Fibroblast of villous mesenchyme (primary cell): Measurements from ENCODE around the gene ZNF580. TPM values are rescaled to one million over a fixed set of nuclear protein-coding genes. Genes with fewer than 3 reads are reported as not detected.

ENCODE experiments used
- DNase-seq: peaks from one replicate; pipeline ENCODE4 v3.0.0-alpha.2; 2010; ENCODE audit warnings: low read depth
- H3K4me3 ChIP-seq: 2 replicates; pipeline ENCODE4 v1.5.1; 2011; ENCODE audit warnings: low read depth, mild to moderate bottlenecking, low read length
- CTCF ChIP-seq: IDR thresholded peaks from 2 replicates; pipeline ENCODE4 v1.5.1; 2012; ENCODE audit warnings: low read depth, mild to moderate bottlenecking, low read length; ENCODE audit not compliant: insufficient read depth
- total RNA-seq: library from RNA; depleted of rRNA; stranded (reverse); fragments of >200 nt; gene quantifications from 2 replicates; pipeline ENCODE4 v1.2.3, GENCODE V29; 2012

Gene ZNF580
- total RNA-seq, 1 donor: 5.6 TPM

- DNase-seq: no peak
- H3K4me3 ChIP-seq: peak overlapping the region; percentile 69
Observed at GRCh38 chr19:55676383-55676782, 35.6 kb downstream of the ZNF580 start.

GRCh38 chr19:55676889-55677505 is 36.2 kb downstream of the ZNF580 start:
- no peak for TF ChIP-seq CTCF
- H3K4me3 ChIP-seq: no peak overlapping the region
- no peak for DNase-seq

More at GRCh38 chr19:55676383-55676782, 35.6 kb downstream of the ZNF580 start:
- TF ChIP-seq CTCF: no peak

GRCh38 chr19:55677572-55678028 is 36.8 kb downstream of the ZNF580 start:
- H3K4me3 ChIP-seq: no peak overlapping the region
- TF ChIP-seq CTCF: no peak
- no peak for DNase-seq

- DNase-seq: no peak
- no peak overlapping the region for H3K4me3 ChIP-seq
- no peak for TF ChIP-seq CTCF
Observed at GRCh38 chr19:55678121-55678671, 37.4 kb downstream of the ZNF580 start.

- H3K4me3 ChIP-seq: no peak overlapping the region
- DNase-seq: no peak
- TF ChIP-seq CTCF: no peak
Observed at GRCh38 chr19:55679343-55680257, 38.8 kb downstream of the ZNF580 start.

GRCh38 chr19:55680339-55681130 is 39.7 kb downstream of the ZNF580 start:
- TF ChIP-seq CTCF: no peak
- H3K4me3 ChIP-seq: no peak overlapping the region
- DNase-seq: no peak
